Measurements from ENCODE around the gene KIAA1586. TPM values are rescaled to one million over a fixed set of nuclear protein-coding genes. Genes with fewer than 3 reads are reported as not detected.
A peak's percentile ranks its signal among the peaks of the same experiment; 100 is the strongest.
"Not testable (repeated sequence)": the region's sequence is repeated elsewhere in the genome, so short reads cannot be mapped to it uniquely, and the experiment has no call there.

Gene KIAA1586
- total RNA-seq, 2 donors from 2014 or later, result 1.3 to 6.0 TPM

DNA sequence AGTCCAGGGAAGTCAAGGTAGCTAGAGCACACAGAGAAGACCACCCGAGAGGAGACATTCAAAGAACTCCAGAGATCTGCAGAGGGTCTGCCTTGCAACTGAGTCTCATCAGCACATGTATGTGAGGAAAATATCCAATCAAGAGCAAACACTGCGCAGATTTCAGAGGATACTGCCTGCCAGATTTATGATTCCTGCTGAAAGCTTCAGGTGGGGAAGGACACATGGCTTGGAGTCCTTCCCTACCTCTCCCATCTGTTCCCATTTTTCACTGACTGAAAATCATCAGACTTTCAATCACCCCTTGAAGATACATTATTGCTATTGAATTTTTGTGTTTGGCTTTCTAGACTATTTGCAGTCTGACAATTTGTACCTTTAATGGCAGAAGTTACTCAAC is 7.6 kb upstream of the KIAA1586 start:
- no peaks in the 10 kb centered on the region for H3K27me3 ChIP-seq
- TF ChIP-seq POLR2A (IDR thresholded peaks at IDR 0.05), result no peak
- no peak for TF ChIP-seq CTCF (IDR thresholded peaks at IDR 0.05)
- ATAC-seq, result no peak
- WGBS, 2 donors, result 78 to 93% methylated on average over 2 of the region's 2 CpGs
- H3K4me3 ChIP-seq, result no peak overlapping the region
- H3K27ac ChIP-seq, result no peak overlapping the region
- H3K4me1 ChIP-seq, result no peaks in the 10 kb centered on the region
- no peaks in the 10 kb centered on the region for H3K36me3 ChIP-seq (replicated peaks in 1 of 2; ENCODE audit: insufficient read depth in 1 of 2, low read depth in 2 of 2)
- intact Hi-C loops (cut with DNase I), result no loop called here
- H3K9me3 ChIP-seq, result no peaks in the 10 kb centered on the region
- no peak for DNase-seq

GRCh38 chr6:57040011-57040410 is 6.5 kb upstream of the KIAA1586 start:
- Histone ChIP-seq H3K4me1 (no peaks in the 10 kb centered on the region), H3K36me3 (replicated peaks in 1 of 2; ENCODE audit: insufficient read depth in 1 of 2, low read depth in 2 of 2) (no peaks in the 10 kb centered on the region), H3K27ac (no peak overlapping the region), H3K4me3 (no peak overlapping the region), H3K9me3 (no peaks in the 10 kb centered on the region), H3K27me3 (no peaks in the 10 kb centered on the region)
- TF ChIP-seq CTCF (IDR thresholded peaks at IDR 0.05) (no peak), POLR2A (IDR thresholded peaks at IDR 0.05) (no peak)
- WGBS, 2 donors, result 63 to 72% methylated on average over 5 of the region's 5 CpGs
- ATAC-seq (no peak), DNase-seq (no peak)
- intact Hi-C loops (cut with DNase I), result no loop called here

- H3K4me3 ChIP-seq; DNase-seq; H3K27me3 ChIP-seq; H3K9me3 ChIP-seq; intact Hi-C loops (cut with DNase I); H3K4me1 ChIP-seq; H3K27ac ChIP-seq; ATAC-seq; H3K36me3 ChIP-seq (replicated peaks in 1 of 2; ENCODE audit: insufficient read depth in 1 of 2, low read depth in 2 of 2): not testable (repeated sequence)
- WGBS, 2 donors, result 79 to 81% methylated on average over 1 of the region's 1 CpG
Measured at GRCh38 chr6:57044061-57044460, 2.4 kb upstream of the KIAA1586 start.

- H3K27me3 ChIP-seq, result no peaks in the 10 kb centered on the region
- TF ChIP-seq CTCF (IDR thresholded peaks at IDR 0.05), result no peak
- peaks cover 10% of the 10 kb centered on the region for H3K4me1 ChIP-seq
- no peaks in the 10 kb centered on the region for H3K9me3 ChIP-seq
- no peaks in the 10 kb centered on the region for H3K36me3 ChIP-seq (replicated peaks in 1 of 2; ENCODE audit: insufficient read depth in 1 of 2, low read depth in 2 of 2)
- no peak overlapping the region for H3K4me3 ChIP-seq
- no peak for DNase-seq
- intact Hi-C loops (cut with DNase I), result no loop called here
- no peak for ATAC-seq
- 79 to 83% methylated on average over 2 of the region's 2 CpGs for WGBS, 2 donors
- no peak overlapping the region for H3K27ac ChIP-seq
Measured at GRCh38 chr6:57044568-57044967, 1.9 kb upstream of the KIAA1586 start.

DNA sequence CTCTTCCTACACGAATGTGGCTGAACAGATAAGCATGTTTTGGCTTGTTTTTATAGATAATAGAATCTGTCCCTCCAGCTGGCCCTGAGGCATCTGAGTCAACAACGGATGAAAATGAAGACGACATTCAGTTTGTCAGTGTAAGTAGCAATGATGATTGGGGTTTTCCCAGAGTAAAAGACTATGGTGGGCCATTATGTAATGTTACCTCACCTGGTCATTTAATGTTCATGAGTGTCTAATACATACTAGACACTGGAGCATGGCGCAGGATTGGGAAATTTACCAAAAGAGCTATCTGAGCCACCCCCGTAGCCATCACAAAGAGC is 728 bp downstream of the KIAA1586 start:
- H3K27me3 ChIP-seq; H3K36me3 ChIP-seq (replicated peaks in 1 of 2; ENCODE audit: insufficient read depth in 1 of 2, low read depth in 2 of 2); H3K4me1 ChIP-seq; H3K9me3 ChIP-seq; DNase-seq; H3K4me3 ChIP-seq; H3K27ac ChIP-seq; intact Hi-C loops (cut with DNase I): not testable (repeated sequence)
- ATAC-seq, result peak; percentile 4
- no CpG with 5 or more reads among the region's 5 CpGs for WGBS, 2 donors

GRCh38 chr6:57047859-57048258 is 1.4 kb downstream of the KIAA1586 start:
- WGBS, 2 donors, result 91 to 95% methylated on average over 5 to 6 of the region's 6 CpGs

More at GRCh38 chr6:57047859-57048258, 1.4 kb downstream of the KIAA1586 start:
- ATAC-seq; H3K9me3 ChIP-seq; H3K4me1 ChIP-seq; H3K4me3 ChIP-seq; H3K36me3 ChIP-seq (replicated peaks in 1 of 2; ENCODE audit: insufficient read depth in 1 of 2, low read depth in 2 of 2); intact Hi-C loops (cut with DNase I); DNase-seq; H3K27me3 ChIP-seq; H3K27ac ChIP-seq: not testable (repeated sequence)

All from body of pancreas (tissue), 4 donors.